ENCODE results near the gene ADGRD1. TPM values are rescaled to one million over a fixed set of nuclear protein-coding genes. Genes with fewer than 3 reads are reported as not detected.

ADGRD1 gene
- total RNA-seq, 1 donor from 2014 or later: 99.5 TPM

DNA sequence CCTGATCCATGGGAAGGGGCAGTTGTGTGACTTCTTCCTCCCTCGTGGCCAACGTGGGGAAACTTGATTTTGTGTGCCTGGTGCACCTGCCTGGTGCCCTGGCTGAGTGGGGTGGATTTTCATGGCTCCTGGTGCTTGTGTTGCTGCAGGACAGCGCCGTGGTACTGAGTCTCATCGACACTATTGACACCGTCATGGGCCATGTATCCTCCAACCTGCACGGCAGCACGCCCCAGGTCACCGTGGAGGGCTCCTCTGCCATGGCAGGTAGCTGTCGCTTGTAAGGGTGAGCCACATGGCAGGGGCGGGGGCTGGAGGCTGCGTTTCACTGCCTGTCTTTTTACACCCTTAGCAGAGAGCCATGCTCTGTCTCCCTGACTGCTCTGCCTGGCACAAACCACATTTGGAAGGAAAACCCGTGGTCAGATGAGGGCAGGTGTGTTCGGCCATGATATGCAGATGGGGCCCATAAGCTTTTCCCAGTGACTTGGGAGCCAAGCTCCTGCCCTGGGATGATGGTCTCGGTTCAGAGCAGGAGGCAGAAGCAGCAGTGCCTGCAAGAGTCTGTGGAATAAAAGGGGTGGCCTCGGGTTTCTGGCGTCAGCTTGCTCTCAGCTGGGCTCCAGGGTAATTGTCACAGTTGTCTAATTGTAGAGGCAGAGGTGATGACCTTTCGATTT, 49.5 kb downstream of the ADGRD1 start:
- peaks cover 74% of the 10 kb centered on the region for H3K4me1 ChIP-seq
- intact Hi-C loops (cut with micrococcal nuclease): no loop called here
- H3K9me3 ChIP-seq (replicated peaks): no peaks in the 10 kb centered on the region
- TF ChIP-seq, protein P1, sequence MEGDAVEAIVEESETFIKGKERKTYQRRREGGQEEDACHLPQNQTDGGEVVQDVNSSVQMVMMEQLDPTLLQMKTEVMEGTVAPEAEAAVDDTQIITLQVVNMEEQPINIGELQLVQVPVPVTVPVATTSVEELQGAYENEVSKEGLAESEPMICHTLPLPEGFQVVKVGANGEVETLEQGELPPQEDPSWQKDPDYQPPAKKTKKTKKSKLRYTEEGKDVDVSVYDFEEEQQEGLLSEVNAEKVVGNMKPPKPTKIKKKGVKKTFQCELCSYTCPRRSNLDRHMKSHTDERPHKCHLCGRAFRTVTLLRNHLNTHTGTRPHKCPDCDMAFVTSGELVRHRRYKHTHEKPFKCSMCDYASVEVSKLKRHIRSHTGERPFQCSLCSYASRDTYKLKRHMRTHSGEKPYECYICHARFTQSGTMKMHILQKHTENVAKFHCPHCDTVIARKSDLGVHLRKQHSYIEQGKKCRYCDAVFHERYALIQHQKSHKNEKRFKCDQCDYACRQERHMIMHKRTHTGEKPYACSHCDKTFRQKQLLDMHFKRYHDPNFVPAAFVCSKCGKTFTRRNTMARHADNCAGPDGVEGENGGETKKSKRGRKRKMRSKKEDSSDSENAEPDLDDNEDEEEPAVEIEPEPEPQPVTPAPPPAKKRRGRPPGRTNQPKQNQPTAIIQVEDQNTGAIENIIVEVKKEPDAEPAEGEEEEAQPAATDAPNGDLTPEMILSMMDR (IDR thresholded peaks at IDR 0.05; ENCODE audit: borderline replicate concordance): no peak
- no peaks in the 10 kb centered on the region for H3K27me3 ChIP-seq (ENCODE audit: low read depth)
- peak overlapping the region; percentile 84 for H3K27ac ChIP-seq (replicated peaks)
- DNase-seq: no peak
- peaks cover 77% of the 10 kb centered on the region for H3K36me3 ChIP-seq
- no peak overlapping the region for H3K4me3 ChIP-seq

DNA sequence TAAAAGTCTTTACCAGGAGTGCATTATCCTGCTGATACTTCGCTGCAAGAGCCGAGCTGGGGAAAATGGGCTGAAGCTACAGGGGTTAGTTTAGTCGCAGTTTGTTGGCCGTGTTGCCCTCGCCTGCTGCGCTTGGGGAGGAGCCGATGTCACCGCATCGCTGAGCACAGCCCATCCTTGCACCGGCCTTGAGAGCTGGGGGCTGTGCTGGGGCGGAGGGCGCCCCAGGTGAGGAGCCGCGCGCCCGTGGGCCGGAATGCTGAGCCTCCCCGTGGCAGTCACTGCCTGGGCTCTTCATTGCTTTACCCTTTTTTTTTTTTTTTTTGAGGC, 50.0 kb downstream of the ADGRD1 start:
- Histone ChIP-seq H3K27me3 (ENCODE audit: low read depth) (no peaks in the 10 kb centered on the region), H3K4me3 (no peak overlapping the region), H3K4me1 (peaks cover 79% of the 10 kb centered on the region), H3K27ac (replicated peaks) (no peak overlapping the region), H3K36me3 (peaks cover 77% of the 10 kb centered on the region), H3K9me3 (replicated peaks) (no peaks in the 10 kb centered on the region)
- TF ChIP-seq, protein P1 (IDR thresholded peaks at IDR 0.05; ENCODE audit: borderline replicate concordance): no peak
- intact Hi-C loops (cut with micrococcal nuclease): no loop called here
- no peak for DNase-seq

DNA sequence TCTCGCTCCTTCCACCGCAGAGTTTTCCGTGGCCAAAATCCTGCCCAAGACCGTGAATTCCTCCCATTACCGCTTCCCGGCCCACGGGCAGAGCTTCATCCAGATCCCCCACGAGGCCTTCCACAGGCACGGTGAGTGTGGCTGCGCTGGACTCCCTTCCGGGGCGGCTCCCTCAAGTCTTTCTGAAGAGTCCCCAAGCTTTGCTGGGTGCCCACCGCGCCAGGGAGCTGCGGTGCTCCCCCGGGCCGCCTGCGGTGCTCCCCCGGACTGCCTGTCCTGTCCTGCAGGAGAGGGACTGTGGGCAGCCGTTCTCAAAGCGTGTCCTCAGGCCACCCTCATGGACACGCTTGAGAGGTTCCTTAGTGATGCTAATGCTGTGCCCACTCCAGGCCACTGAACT, 50.5 kb downstream of the ADGRD1 start:
- H3K27me3 ChIP-seq (ENCODE audit: low read depth): no peaks in the 10 kb centered on the region
- peaks cover 84% of the 10 kb centered on the region for H3K4me1 ChIP-seq
- DNase-seq: no peak
- peaks cover 79% of the 10 kb centered on the region for H3K36me3 ChIP-seq
- intact Hi-C loops (cut with micrococcal nuclease): no loop called here
- TF ChIP-seq, protein P1 (IDR thresholded peaks at IDR 0.05; ENCODE audit: borderline replicate concordance): no peak
- H3K9me3 ChIP-seq (replicated peaks): no peaks in the 10 kb centered on the region
- H3K27ac ChIP-seq (replicated peaks): no peak overlapping the region
- H3K4me3 ChIP-seq: no peak overlapping the region

DNA sequence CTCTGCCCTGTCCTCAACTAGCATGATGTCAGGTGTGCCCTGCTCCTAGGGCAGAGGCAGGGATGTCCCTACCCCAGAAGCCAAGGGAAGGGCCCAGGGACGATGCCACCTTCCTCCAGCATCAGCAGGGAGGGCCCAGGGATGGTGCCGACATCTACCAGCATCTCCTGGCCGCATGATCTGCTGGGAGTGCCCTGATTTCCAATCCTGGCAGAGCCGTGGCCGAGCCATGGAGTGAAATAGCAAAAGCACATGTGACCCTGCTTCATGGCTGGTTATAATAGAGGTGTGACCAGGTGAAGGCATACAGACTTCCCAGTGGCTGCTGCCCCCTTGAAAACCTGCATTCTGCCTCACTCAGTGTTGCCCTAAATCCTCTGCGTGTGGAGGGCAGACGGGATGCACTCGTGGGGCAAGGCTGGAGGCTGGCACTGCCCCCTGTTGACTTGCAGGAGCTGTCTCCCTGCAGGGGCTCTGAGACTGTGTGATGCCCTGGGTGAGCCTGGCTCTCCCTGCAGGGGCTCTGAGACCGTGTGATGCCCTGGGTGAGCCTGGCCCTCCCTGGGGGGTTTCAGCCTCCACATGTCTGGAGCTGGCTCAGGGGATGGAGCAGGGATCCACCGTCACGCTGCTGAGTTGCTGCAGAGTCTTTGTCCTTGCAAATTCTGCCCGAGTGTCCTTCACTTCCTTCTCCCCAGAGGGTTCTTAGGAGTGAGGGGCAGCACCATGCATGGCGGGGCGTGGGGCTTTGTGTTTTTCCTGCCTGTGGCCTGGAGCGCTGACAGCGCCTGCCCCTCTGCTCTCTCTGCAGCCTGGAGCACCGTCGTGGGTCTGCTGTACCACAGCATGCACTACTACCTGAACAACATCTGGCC, 51.7 kb downstream of the ADGRD1 start:
- Histone ChIP-seq H3K4me3 (no peak overlapping the region), H3K36me3 (peaks cover 71% of the 10 kb centered on the region), H3K9me3 (replicated peaks) (no peaks in the 10 kb centered on the region), H3K27me3 (ENCODE audit: low read depth) (no peaks in the 10 kb centered on the region), H3K4me1 (peaks cover 78% of the 10 kb centered on the region), H3K27ac (replicated peaks) (no peak overlapping the region)
- intact Hi-C loops (cut with micrococcal nuclease): no loop called here
- DNase-seq: no peak
- TF ChIP-seq, protein P1 (IDR thresholded peaks at IDR 0.05; ENCODE audit: borderline replicate concordance): no peak

DNA sequence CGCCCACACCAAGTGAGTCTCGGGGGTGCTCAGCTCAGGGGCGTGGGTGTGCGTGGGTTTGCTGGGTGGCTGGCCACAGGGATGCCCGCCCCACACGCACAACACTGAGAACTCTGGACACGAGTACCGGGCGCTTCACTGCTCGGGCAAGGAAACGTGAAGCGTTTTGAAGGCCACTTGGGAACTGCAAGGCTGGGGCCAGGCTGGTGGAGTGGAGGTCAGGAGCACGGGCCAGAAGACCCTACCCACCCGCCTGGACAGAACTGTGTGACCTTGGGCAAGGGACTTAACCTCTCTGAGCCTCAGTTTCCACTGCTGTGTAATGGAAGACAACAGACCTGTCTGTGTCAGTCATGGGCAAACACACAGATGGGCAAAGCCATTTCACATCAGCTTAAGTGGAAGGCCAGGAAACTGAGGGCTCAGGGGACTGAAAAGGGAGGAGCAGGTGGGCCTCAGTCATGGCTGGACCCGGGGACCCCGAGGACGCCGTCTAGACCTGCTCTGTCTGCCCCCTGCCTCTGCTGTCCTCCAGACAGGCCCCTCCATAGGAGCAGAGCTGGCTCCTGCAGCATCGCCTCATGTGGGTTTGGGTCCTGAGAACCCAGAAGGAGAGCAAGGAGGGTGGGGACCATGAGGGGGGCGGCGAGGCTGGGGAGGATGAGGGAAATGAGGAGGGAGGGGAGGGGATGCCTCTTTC, 52.5 kb downstream of the ADGRD1 start:
- Histone ChIP-seq H3K9me3 (replicated peaks) (no peaks in the 10 kb centered on the region), H3K4me1 (peaks cover 78% of the 10 kb centered on the region), H3K36me3 (peaks cover 64% of the 10 kb centered on the region), H3K27me3 (ENCODE audit: low read depth) (no peaks in the 10 kb centered on the region), H3K4me3 (no peak overlapping the region), H3K27ac (replicated peaks) (peak overlapping the region; percentile 81)
- intact Hi-C loops (cut with micrococcal nuclease): no loop called here
- DNase-seq: no peak
- TF ChIP-seq, protein P1 (IDR thresholded peaks at IDR 0.05; ENCODE audit: borderline replicate concordance): no peak

Measured in left ventricle myocardium inferior (tissue), 1 donor.